Activated CD4-positive, alpha-beta memory T cell treated with anti-CD3 and anti-CD28 coated beads for 36 hours (primary cell): Measurements from ENCODE around the gene MSANTD1. TPM values are rescaled to one million over a fixed set of nuclear protein-coding genes. Genes with fewer than 3 reads are reported as not detected.
"Not testable (repeated sequence)": the region's sequence is repeated elsewhere in the genome, so short reads cannot be mapped to it uniquely, and the experiment has no call there.

ENCODE experiments used
- CTCF ChIA-PET: fragments of 350-600 bp; sonication (Branson Sonifier 250); formaldehyde crosslinking; loops from one replicate; lab custom pipeline; 2021; ENCODE audit warnings: antibody characterized with exemption, inconsistent platforms; lab: Charles Lee
- POLR2A ChIA-PET: fragments of 350-600 bp; sonication (Branson Sonifier 250); formaldehyde crosslinking; loops from one replicate; lab custom pipeline; 2021; ENCODE audit warnings: antibody characterized with exemption; lab: Charles Lee
- DNase-seq: peaks from one replicate; pipeline ENCODE4 v3.0.0-alpha.2; 2020
- H3K27ac Mint-ChIP-seq: one replicate; pipeline ENCODE4 v1.8.0; 2021; ENCODE audit warnings: mixed read lengths
- H3K27me3 Mint-ChIP-seq: one replicate; pipeline ENCODE4 v1.8.0; 2021; ENCODE audit warnings: mixed read lengths
- H3K36me3 Mint-ChIP-seq: one replicate; pipeline ENCODE4 v1.8.0; 2021; ENCODE audit warnings: mixed read lengths
- H3K4me1 Mint-ChIP-seq: one replicate; pipeline ENCODE4 v1.8.0; 2021; ENCODE audit warnings: low read depth, mixed read lengths
- H3K4me3 Mint-ChIP-seq: one replicate; pipeline ENCODE4 v1.8.0; 2021; ENCODE audit warnings: mild to moderate bottlenecking, mixed read lengths
- H3K9me3 Mint-ChIP-seq: one replicate; pipeline ENCODE4 v1.8.0; 2021; ENCODE audit warnings: mixed read lengths
- intact Hi-C: fragments of 100-400 bp; cut with micrococcal nuclease; formaldehyde crosslinking; loops from one replicate; pipeline ENCODE4 v1.15.1; 2023
- total RNA-seq, 2 experiments: library from RNA; stranded (reverse); gene quantifications; one replicate each; pipeline ENCODE4 v1.2.3, GENCODE V29; 2021

MSANTD1 gene
- total RNA-seq, 2 experiments from 2014 or later, result 0.39 to 0.45 TPM

GRCh38 chr4:3293401-3294391 is 44.7 kb downstream of the MSANTD1 start:
- Mint-ChIP-seq H3K9me3 (no peaks in the 10 kb centered on the region), H3K4me1 (peaks cover 12% of the 10 kb centered on the region), H3K27me3 (peaks cover 10% of the 10 kb centered on the region), H3K36me3 (no peaks in the 10 kb centered on the region), H3K4me3 (peak overlapping the region; percentile 69), H3K27ac (peak overlapping the region; percentile 2)
- DNase-seq, result no peak
- intact Hi-C loops, result loop anchor here (2.0 kb wide), 1 partner anchor 91 kb away; no protein-coding TSS in a partner anchor
- ChIA-PET POLR2A (no interaction called here), CTCF (interaction anchor here (0.7 kb wide), 1 partner anchor 52 kb away, joined by 4 read pairs; no protein-coding TSS in a partner anchor)

- no peaks in the 10 kb centered on the region for H3K36me3 Mint-ChIP-seq
- CTCF ChIA-PET, result no interaction called here
- H3K4me1 Mint-ChIP-seq, result peaks cover 12% of the 10 kb centered on the region
- H3K9me3 Mint-ChIP-seq, result no peaks in the 10 kb centered on the region
- no peak for DNase-seq
- POLR2A ChIA-PET, result no interaction called here
- H3K4me3 Mint-ChIP-seq, result no peak overlapping the region
- intact Hi-C loops, result no loop called here
- peaks cover 5% of the 10 kb centered on the region for H3K27me3 Mint-ChIP-seq
- H3K27ac Mint-ChIP-seq, result no peak overlapping the region
Measured at GRCh38 chr4:3294401-3295241, 45.7 kb downstream of the MSANTD1 start.

GRCh38 chr4:3295837-3296624 is 47.1 kb downstream of the MSANTD1 start:
- CTCF ChIA-PET, result no interaction called here
- Mint-ChIP-seq H3K36me3 (no peaks in the 10 kb centered on the region), H3K27me3 (peaks cover 5% of the 10 kb centered on the region), H3K27ac (no peak overlapping the region), H3K9me3 (no peaks in the 10 kb centered on the region), H3K4me1 (peaks cover 12% of the 10 kb centered on the region), H3K4me3 (no peak overlapping the region)
- intact Hi-C loops, result no loop called here
- no peak for DNase-seq
- POLR2A ChIA-PET, result no interaction called here

- no peaks in the 10 kb centered on the region for H3K36me3 Mint-ChIP-seq
- no peak overlapping the region for H3K4me3 Mint-ChIP-seq
- peaks cover 16% of the 10 kb centered on the region for H3K4me1 Mint-ChIP-seq
- no peaks in the 10 kb centered on the region for H3K9me3 Mint-ChIP-seq
- DNase-seq, result no peak
- intact Hi-C loops, result no loop called here
- H3K27ac Mint-ChIP-seq, result no peak overlapping the region
- CTCF ChIA-PET, result no interaction called here
- peaks cover 3% of the 10 kb centered on the region for H3K27me3 Mint-ChIP-seq
- POLR2A ChIA-PET, result no interaction called here
Measured at GRCh38 chr4:3296651-3297050, 47.7 kb downstream of the MSANTD1 start.

GRCh38 chr4:3297066-3297859 is 48.3 kb downstream of the MSANTD1 start:
- no peak for DNase-seq
- H3K27me3 Mint-ChIP-seq, result peaks cover 2% of the 10 kb centered on the region
- H3K4me1 Mint-ChIP-seq, result peaks cover 18% of the 10 kb centered on the region
- H3K27ac Mint-ChIP-seq, result no peak overlapping the region
- H3K4me3 Mint-ChIP-seq, result no peak overlapping the region
- no peaks in the 10 kb centered on the region for H3K9me3 Mint-ChIP-seq
- POLR2A ChIA-PET, result no interaction called here
- CTCF ChIA-PET, result no interaction called here
- H3K36me3 Mint-ChIP-seq, result no peaks in the 10 kb centered on the region
- intact Hi-C loops, result no loop called here

- DNase-seq, result no peak
- Mint-ChIP-seq H3K4me3 (no peak overlapping the region), H3K9me3 (no peaks in the 10 kb centered on the region), H3K4me1 (peaks cover 32% of the 10 kb centered on the region), H3K27me3 (no peaks in the 10 kb centered on the region), H3K36me3 (no peaks in the 10 kb centered on the region), H3K27ac (no peak overlapping the region)
- intact Hi-C loops, result no loop called here
- POLR2A ChIA-PET, result no interaction called here
- CTCF ChIA-PET, result no interaction called here
Measured at GRCh38 chr4:3299122-3299975, 50.4 kb downstream of the MSANTD1 start.

- no peak for DNase-seq
- intact Hi-C loops, result no loop called here
- no peaks in the 10 kb centered on the region for H3K36me3 Mint-ChIP-seq
- H3K4me3 Mint-ChIP-seq, result no peak overlapping the region
- POLR2A ChIA-PET, result no interaction called here
- H3K9me3 Mint-ChIP-seq, result no peaks in the 10 kb centered on the region
- H3K27me3 Mint-ChIP-seq, result no peaks in the 10 kb centered on the region
- peaks cover 40% of the 10 kb centered on the region for H3K4me1 Mint-ChIP-seq
- CTCF ChIA-PET, result no interaction called here
- no peak overlapping the region for H3K27ac Mint-ChIP-seq
Measured at GRCh38 chr4:3299976-3300671, 51.2 kb downstream of the MSANTD1 start.

- DNase-seq, POLR2A ChIA-PET, H3K27ac Mint-ChIP-seq, H3K27me3 Mint-ChIP-seq, CTCF ChIA-PET, H3K4me3 Mint-ChIP-seq, intact Hi-C loops, H3K36me3 Mint-ChIP-seq, H3K9me3 Mint-ChIP-seq: not testable (repeated sequence)
- H3K4me1 Mint-ChIP-seq, result peaks cover 47% of the 10 kb centered on the region
Measured at GRCh38 chr4:3300882-3301281, 51.9 kb downstream of the MSANTD1 start.

GRCh38 chr4:3301450-3302172 is 52.7 kb downstream of the MSANTD1 start:
- Mint-ChIP-seq H3K9me3 (no peaks in the 10 kb centered on the region), H3K36me3 (no peaks in the 10 kb centered on the region), H3K27ac (no peak overlapping the region), H3K4me1 (peaks cover 51% of the 10 kb centered on the region), H3K4me3 (no peak overlapping the region), H3K27me3 (no peaks in the 10 kb centered on the region)
- DNase-seq, result peak; percentile 37
- intact Hi-C loops, result no loop called here
- CTCF ChIA-PET, result no interaction called here
- POLR2A ChIA-PET, result no interaction called here
